Activated CD4-positive, alpha-beta T cell treated with anti-CD3 and anti-CD28 coated beads, Interleukin-2, amount 10 ng/mL, durations not matched to agents 24 days and 14 days (primary cell): ENCODE results near the gene PLCB4. TPM values are rescaled to one million over a fixed set of nuclear protein-coding genes. Genes with fewer than 3 reads are reported as not detected.

Source experiments
- DNase-seq: peaks from one replicate; pipeline ENCODE4 v3.0.0; 2022
- H3K27ac Mint-ChIP-seq: one replicate; pipeline ENCODE4 v1.8.0; 2022; ENCODE audit warnings: mild to moderate bottlenecking, mixed read lengths
- H3K27me3 Mint-ChIP-seq: one replicate; pipeline ENCODE4 v1.8.0; 2022; ENCODE audit warnings: mixed read lengths
- H3K36me3 Mint-ChIP-seq: one replicate; pipeline ENCODE4 v1.8.0; 2022; ENCODE audit warnings: low read depth, mild to moderate bottlenecking, mixed read lengths
- H3K4me1 Mint-ChIP-seq: one replicate; pipeline ENCODE4 v1.8.0; 2021; ENCODE audit warnings: mixed read lengths
- H3K4me3 Mint-ChIP-seq: one replicate; pipeline ENCODE4 v1.8.0; 2022; ENCODE audit warnings: mild to moderate bottlenecking, moderate library complexity, mixed read lengths
- H3K9me3 Mint-ChIP-seq: one replicate; pipeline ENCODE4 v1.8.0; 2021; ENCODE audit warnings: mixed read lengths
- intact Hi-C: fragments of 100-400 bp; cut with micrococcal nuclease; formaldehyde crosslinking; loops from one replicate; pipeline ENCODE4 v1.15.1; 2023
- total RNA-seq: library from RNA; stranded (reverse); gene quantifications from 2 replicates; pipeline ENCODE4 v1.2.3, GENCODE V29; 2022

Gene PLCB4
- total RNA-seq, 1 donor from 2014 or later = not detected

DNA sequence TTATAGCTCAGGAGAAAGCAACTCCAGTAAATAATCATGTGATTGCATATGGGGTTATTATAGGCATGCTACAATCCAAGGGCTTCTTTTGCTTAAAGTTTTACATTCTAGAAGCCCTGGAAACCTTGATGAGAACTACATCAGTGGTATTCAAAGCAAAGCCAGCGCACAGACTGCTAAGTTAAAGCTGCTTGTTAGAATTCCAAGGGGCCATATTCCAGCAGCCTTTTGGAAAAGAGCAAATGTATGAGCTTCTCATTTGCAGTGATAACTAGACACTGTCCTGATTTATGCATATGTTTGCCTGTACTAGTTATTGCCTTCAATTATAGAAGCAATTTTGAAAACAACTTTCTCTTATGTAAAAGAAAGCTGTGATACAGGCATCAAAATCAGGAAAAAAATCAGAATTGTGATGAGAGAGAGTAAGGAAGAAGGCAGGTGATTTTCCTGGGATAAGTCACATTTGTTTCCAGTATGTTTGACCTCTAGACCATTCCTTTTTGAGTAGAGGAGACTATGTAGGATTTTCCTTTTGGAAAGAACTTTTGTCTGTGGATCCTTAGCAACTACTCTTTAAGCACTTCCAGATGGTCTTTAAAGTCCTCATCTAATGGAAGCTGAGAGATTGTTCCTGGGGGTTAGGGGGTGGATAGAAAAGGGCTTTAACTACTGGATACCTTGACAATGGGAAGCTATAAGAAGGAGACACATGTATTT, 159.2 kb downstream of the PLCB4 start:
- no peaks in the 10 kb centered on the region for H3K36me3 Mint-ChIP-seq
- H3K9me3 Mint-ChIP-seq = no peaks in the 10 kb centered on the region
- no peak for DNase-seq
- no peaks in the 10 kb centered on the region for H3K27me3 Mint-ChIP-seq
- no peaks in the 10 kb centered on the region for H3K4me1 Mint-ChIP-seq
- no peak overlapping the region for H3K27ac Mint-ChIP-seq
- intact Hi-C loops = no loop called here
- no peak overlapping the region for H3K4me3 Mint-ChIP-seq

DNA sequence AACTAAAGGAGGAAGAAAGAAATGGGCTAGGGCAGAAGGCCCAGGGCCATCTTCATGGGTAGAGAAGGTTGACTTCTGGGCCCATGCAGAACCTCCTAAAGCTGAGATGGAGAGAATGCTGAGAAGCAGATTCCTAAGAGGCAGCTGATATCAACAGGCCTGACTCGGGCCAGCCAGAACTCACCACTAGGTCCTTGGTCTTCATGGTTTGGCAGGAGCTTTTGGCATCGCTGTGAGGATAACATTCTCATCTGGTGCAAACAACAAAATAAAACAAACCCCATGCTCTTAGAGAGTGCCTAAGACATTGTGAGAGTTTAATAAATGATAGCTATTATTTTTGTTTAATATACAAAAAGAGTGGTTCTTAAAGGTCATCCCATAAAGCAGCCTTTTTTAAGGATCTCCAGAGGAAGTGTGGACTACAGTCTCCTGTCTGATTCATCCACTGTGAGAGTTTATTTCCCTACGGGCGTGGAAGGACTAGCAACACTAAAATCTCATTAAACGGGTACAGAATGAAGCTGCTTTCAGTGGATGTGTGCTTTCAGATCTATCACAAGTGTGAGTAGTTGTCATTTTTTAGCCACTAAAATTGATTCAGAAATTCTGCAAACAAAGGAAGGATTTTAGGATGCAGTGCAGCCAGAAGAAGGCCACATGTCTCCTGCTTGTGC, 160.0 kb downstream of the PLCB4 start:
- Mint-ChIP-seq H3K4me1 (no peaks in the 10 kb centered on the region), H3K36me3 (no peaks in the 10 kb centered on the region), H3K4me3 (no peak overlapping the region), H3K9me3 (no peaks in the 10 kb centered on the region), H3K27me3 (no peaks in the 10 kb centered on the region), H3K27ac (no peak overlapping the region)
- intact Hi-C loops = no loop called here
- no peak for DNase-seq

DNA sequence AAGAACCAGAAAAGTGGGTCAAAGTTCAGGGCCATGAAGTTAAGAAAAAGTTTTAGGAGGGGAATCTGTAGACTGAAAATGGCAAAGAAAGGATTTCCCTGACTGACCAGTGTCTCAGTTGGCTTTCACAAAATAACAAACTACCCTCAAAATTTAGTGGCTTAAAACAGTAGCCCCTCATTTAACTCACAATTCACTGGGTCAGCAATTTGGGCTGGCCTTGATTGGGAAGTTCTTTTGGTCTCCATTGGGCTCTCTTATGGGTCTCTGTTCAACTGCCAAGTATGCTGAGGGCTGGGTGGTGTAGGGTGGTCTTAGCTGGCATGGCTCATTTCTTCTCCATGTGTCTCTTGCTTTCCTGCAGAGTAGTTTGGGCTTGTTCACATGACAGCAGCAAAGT, 161.5 kb downstream of the PLCB4 start:
- H3K36me3 Mint-ChIP-seq = no peaks in the 10 kb centered on the region
- H3K4me1 Mint-ChIP-seq = no peaks in the 10 kb centered on the region
- H3K9me3 Mint-ChIP-seq = no peaks in the 10 kb centered on the region
- no peak for DNase-seq
- no peaks in the 10 kb centered on the region for H3K27me3 Mint-ChIP-seq
- H3K27ac Mint-ChIP-seq = no peak overlapping the region
- H3K4me3 Mint-ChIP-seq = no peak overlapping the region
- intact Hi-C loops = no loop called here

DNA sequence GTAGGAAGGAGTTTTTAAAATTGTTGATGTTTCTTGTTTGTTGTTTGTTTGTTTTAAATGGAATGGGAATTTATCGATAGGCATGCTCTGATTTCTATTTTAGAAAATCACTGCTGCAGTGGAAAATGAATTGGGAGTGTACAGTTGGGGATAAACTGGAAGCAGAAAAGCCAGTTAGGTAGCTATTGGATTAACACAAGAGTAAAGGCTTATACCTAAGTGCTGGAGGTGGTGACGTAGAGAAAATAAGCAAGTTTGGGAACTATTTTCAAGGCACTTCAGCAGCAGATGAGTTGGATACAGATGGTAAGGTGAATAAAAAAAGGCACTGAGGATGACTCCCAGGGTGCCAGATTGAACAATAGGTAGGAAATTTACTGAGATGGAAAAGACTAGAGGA, 164.9 kb downstream of the PLCB4 start:
- H3K36me3 Mint-ChIP-seq = no peaks in the 10 kb centered on the region
- intact Hi-C loops = no loop called here
- H3K9me3 Mint-ChIP-seq = no peaks in the 10 kb centered on the region
- no peak overlapping the region for H3K4me3 Mint-ChIP-seq
- no peaks in the 10 kb centered on the region for H3K4me1 Mint-ChIP-seq
- no peak for DNase-seq
- H3K27ac Mint-ChIP-seq = no peak overlapping the region
- H3K27me3 Mint-ChIP-seq = no peaks in the 10 kb centered on the region

DNA sequence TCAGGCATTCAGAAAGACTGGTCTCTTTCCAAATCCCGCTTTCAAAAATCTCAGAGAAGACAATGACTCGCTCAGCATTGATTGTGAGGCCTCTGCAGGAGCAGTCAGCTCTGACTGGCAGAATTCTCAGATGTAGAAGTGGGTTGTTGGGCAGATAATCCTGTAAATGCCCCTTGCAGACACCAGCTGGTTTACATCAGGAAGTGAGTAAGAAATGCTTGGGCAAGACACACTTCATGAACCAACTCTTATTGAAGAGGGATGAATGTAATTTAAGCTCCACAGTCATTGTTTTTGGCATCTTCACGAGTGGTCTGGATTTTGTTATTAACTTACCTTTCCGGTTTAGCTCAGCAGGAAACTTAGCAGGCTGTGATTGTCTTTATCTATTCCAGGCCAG, 166.6 kb downstream of the PLCB4 start:
- H3K9me3 Mint-ChIP-seq = no peaks in the 10 kb centered on the region
- no peak overlapping the region for H3K4me3 Mint-ChIP-seq
- H3K36me3 Mint-ChIP-seq = no peaks in the 10 kb centered on the region
- intact Hi-C loops = no loop called here
- H3K4me1 Mint-ChIP-seq = no peaks in the 10 kb centered on the region
- H3K27me3 Mint-ChIP-seq = no peaks in the 10 kb centered on the region
- H3K27ac Mint-ChIP-seq = no peak overlapping the region
- no peak for DNase-seq

DNA sequence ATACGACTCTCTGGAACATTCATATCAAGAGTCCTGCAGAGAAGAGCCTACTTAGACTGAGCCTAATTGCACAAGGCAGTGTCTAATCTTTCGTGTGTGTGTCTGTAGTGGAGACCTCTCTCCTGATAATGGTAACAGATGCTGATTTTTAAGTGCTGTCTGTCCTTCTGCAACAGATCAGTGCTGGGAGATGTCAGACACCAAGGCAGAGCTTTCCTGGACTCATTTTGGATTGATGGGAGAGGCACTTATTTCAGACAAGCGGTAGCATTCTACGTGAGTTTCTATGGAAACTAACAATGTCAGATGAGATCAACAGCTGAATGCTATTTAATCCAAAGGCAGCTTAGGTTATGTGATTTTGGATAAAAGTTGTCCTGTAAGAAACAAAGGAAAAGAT, 167.6 kb downstream of the PLCB4 start:
- no peak overlapping the region for H3K4me3 Mint-ChIP-seq
- DNase-seq = no peak
- no peaks in the 10 kb centered on the region for H3K9me3 Mint-ChIP-seq
- no peaks in the 10 kb centered on the region for H3K36me3 Mint-ChIP-seq
- H3K27ac Mint-ChIP-seq = no peak overlapping the region
- H3K27me3 Mint-ChIP-seq = no peaks in the 10 kb centered on the region
- intact Hi-C loops = no loop called here
- no peaks in the 10 kb centered on the region for H3K4me1 Mint-ChIP-seq

DNA sequence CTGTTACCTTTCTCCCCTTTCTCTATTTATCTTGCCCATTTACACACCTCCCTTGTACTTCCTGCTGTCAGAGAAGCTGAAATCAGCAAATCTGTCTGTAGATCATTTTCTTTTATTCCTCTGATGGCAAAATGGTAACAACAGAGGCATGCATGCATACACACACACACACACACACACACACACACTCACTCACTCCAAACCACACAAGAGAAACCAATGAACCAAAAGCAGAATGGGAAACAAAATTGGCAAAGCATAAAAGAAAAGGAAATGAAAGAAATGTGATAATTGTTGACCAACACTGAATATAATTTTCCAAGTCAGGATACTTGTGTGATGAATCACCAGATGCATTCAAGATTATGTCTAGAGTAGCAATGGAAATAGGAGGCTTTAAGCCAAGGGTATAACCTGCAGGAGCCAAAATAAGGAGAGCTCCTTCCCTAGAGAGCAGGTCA, 172.4 kb downstream of the PLCB4 start:
- Mint-ChIP-seq H3K4me3 (no peak overlapping the region), H3K4me1 (no peaks in the 10 kb centered on the region), H3K9me3 (no peaks in the 10 kb centered on the region), H3K36me3 (no peaks in the 10 kb centered on the region), H3K27me3 (no peaks in the 10 kb centered on the region), H3K27ac (no peak overlapping the region)
- no peak for DNase-seq
- intact Hi-C loops = no loop called here

DNA sequence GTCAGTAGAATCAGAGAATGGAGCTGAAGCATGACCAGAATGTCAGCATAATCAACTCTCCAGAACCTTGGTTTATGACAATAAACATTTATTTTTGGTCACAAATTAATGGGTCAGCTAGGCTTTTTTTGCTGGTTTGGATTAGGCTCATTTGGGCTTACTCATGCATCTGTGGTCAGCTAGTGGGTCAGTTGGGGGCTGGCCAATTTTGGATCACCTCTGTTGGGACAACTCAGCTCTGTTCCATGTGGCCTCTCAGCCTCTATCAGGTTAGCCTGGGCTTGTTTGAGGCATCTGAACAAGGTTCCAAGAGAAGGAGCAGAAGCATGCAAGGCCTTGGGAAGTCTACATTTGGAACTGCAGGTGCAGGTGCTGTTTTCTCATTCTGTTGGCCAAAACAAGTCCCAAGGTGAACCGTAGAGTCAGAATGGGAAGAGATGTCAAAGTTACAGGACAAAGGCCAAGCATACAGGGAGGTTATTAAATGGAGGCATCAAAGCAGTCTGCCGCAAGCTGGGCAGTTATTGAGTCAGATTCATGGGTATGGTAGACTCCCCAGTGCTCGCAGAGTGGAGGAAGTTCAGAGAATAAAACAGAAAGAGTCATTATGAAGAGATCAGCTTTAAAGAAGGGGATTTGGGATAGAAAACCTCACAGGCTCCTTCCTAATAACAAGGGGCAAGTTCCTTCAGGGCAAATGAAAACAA, 173.0 kb downstream of the PLCB4 start:
- Mint-ChIP-seq H3K4me1 (no peaks in the 10 kb centered on the region), H3K9me3 (no peaks in the 10 kb centered on the region), H3K4me3 (no peak overlapping the region), H3K27me3 (no peaks in the 10 kb centered on the region), H3K27ac (no peak overlapping the region), H3K36me3 (no peaks in the 10 kb centered on the region)
- DNase-seq = no peak
- intact Hi-C loops = no loop called here

DNA sequence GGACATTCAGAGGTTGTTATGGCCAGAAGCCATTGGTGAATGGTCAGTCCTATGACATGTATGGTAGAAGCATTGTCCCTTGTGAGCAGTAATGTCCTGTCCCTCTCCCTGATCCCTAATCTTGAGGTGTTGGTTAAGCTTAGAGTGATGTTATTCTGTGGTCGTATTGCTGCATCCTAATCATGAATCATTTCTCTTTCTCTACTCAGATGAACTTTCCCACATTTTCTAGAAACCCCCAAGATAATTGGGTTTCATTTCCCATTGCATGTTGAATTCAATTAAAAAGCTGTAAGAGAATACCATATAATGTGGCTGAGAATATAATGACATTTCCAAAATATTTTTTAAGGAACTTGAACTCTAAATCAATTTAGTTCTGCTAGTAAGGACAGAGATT, 175.1 kb downstream of the PLCB4 start:
- no peaks in the 10 kb centered on the region for H3K36me3 Mint-ChIP-seq
- DNase-seq = no peak
- H3K4me1 Mint-ChIP-seq = no peaks in the 10 kb centered on the region
- no peaks in the 10 kb centered on the region for H3K27me3 Mint-ChIP-seq
- H3K9me3 Mint-ChIP-seq = no peaks in the 10 kb centered on the region
- intact Hi-C loops = no loop called here
- H3K27ac Mint-ChIP-seq = no peak overlapping the region
- H3K4me3 Mint-ChIP-seq = no peak overlapping the region

DNA sequence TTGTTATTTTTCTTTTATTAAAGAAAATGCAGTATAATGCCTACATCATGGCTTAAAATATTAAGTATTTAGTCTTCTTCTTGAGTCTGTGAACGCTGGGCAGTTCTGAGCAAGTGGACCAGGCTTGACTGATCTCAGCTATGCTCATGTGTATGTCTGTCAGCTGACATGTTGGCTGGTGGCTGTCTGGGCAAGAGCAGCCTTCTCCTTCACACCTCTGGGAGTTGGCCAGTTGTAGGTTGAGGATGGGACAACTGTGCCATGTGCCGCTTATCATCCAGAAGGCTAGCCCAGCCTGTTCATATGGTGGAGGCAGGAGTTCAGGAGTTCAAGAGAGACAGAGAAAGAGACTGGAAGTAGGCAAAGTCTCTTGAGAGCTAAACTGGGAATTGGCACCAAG, 175.9 kb downstream of the PLCB4 start:
- H3K4me1 Mint-ChIP-seq = no peaks in the 10 kb centered on the region
- no peaks in the 10 kb centered on the region for H3K9me3 Mint-ChIP-seq
- no peaks in the 10 kb centered on the region for H3K36me3 Mint-ChIP-seq
- intact Hi-C loops = no loop called here
- no peak overlapping the region for H3K4me3 Mint-ChIP-seq
- H3K27ac Mint-ChIP-seq = no peak overlapping the region
- DNase-seq = no peak
- H3K27me3 Mint-ChIP-seq = no peaks in the 10 kb centered on the region

DNA sequence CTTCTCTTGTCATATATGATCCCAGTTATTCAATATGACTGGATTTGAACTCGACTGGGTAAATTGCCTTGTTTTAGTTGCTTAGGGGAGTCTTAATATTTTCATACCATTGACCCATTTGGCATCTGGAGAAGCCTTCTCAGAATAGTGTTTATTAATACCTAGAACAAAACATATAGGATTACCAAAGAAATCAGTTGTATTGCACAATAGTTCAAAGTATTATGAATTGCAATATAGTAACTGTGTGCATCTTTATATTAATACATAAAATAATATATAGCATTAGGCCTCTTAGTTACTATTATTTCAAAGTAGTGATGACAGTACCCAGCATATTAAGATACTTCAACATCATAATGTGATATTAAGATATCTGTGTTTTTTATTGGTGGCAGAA, 177.8 kb downstream of the PLCB4 start:
- no peak for DNase-seq
- no peaks in the 10 kb centered on the region for H3K9me3 Mint-ChIP-seq
- no peaks in the 10 kb centered on the region for H3K4me1 Mint-ChIP-seq
- H3K36me3 Mint-ChIP-seq = no peaks in the 10 kb centered on the region
- intact Hi-C loops = no loop called here
- H3K27ac Mint-ChIP-seq = no peak overlapping the region
- H3K27me3 Mint-ChIP-seq = no peaks in the 10 kb centered on the region
- H3K4me3 Mint-ChIP-seq = no peak overlapping the region

DNA sequence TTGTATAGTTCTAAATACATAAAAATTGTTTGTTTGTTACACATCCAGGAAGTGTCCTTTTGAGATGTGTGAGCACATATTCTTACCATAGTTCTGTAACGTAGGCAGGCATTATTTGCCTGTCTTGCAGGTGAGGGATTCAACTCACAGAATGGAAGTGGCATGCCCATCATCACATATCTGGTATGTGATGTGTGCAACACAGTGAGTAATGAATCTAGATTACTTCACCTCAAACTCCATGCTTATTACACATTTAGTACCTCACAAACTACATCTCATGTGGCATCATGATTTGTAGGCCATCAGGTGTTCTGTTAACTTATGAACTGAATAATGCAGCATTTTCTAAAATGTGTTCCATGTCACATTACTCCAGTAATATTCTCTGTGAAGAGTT, 181.6 kb downstream of the PLCB4 start:
- Mint-ChIP-seq H3K9me3 (no peaks in the 10 kb centered on the region), H3K36me3 (no peaks in the 10 kb centered on the region), H3K4me1 (no peaks in the 10 kb centered on the region)

DNA sequence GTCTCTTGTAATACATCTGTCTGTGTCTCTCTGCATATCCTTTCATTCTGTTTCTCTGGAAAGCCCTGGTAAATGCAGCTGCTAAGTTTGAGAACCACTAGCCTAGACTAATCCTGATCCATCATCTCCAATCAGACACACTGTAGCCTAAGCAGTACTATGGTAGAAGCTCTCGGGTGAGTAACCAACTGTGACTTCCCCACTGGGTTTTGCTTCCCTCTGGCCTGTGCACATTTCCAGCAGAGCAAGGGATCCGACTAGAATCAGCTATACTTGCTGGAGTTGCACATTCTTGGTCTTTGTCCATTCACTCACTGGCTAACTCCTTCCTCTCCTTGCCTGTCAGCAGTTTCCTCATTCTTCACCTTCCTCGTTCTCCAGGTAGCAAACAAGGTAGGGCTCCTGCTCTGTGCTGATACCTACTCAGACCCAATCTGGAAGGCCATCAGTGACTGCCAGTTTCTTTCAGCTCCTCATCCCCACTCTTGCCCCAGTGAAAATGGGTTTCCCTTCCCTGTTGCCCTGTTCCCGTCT, 184.2 kb downstream of the PLCB4 start:
- no peaks in the 10 kb centered on the region for H3K36me3 Mint-ChIP-seq
- H3K9me3 Mint-ChIP-seq = no peaks in the 10 kb centered on the region
- no peaks in the 10 kb centered on the region for H3K4me1 Mint-ChIP-seq
- no peak for DNase-seq
- no peak overlapping the region for H3K27ac Mint-ChIP-seq
- H3K4me3 Mint-ChIP-seq = no peak overlapping the region
- H3K27me3 Mint-ChIP-seq = no peaks in the 10 kb centered on the region
- intact Hi-C loops = no loop called here

More for the DNA sequence above, 181.6 kb downstream of the PLCB4 start:
- H3K27me3 Mint-ChIP-seq = no peaks in the 10 kb centered on the region
- H3K4me3 Mint-ChIP-seq = no peak overlapping the region
- no peak for DNase-seq
- intact Hi-C loops = no loop called here
- H3K27ac Mint-ChIP-seq = no peak overlapping the region

DNA sequence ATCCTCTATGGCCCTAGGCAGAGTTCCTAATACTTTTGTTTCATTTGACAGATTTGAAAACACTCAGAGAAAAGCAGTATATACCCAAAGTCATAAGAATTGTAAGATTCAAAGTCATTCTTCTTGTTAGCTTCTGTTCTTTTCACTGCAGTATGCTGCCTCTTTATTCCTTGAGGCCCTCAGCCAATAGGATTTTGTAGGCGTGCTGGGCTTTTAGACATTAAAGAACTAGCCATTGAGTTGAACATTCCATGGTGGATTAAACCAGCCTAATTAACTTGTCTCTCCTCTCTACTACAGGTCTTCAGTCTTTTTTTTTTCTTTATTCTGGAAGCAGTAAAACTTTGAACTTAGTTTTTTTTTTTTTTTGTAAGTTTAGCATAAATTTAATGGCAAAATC, 186.3 kb downstream of the PLCB4 start:
- DNase-seq = no peak
- no peaks in the 10 kb centered on the region for H3K9me3 Mint-ChIP-seq
- no peak overlapping the region for H3K27ac Mint-ChIP-seq
- no peak overlapping the region for H3K4me3 Mint-ChIP-seq
- H3K27me3 Mint-ChIP-seq = no peaks in the 10 kb centered on the region
- H3K4me1 Mint-ChIP-seq = no peaks in the 10 kb centered on the region
- no peaks in the 10 kb centered on the region for H3K36me3 Mint-ChIP-seq
- intact Hi-C loops = no loop called here
